Measurements from ENCODE around the gene CERS6.

GRCh38 chr2:168775837-168776236 lies 319.8 kb downstream of the CERS6 start:
- TF ChIP-seq CTCF (conservative IDR thresholded peaks at IDR 0.05; ENCODE audit: low read depth in 2 of 2) (no peak), EZH2 (IDR thresholded peaks at IDR 0.05; ENCODE audit: low read depth, unreplicated experiment) (no peak), ETS1 (IDR thresholded peaks at IDR 0.05) (no peak), ZNF331 (CRISPR knock-in tag; IDR thresholded peaks at IDR 0.05; ENCODE audit: low read depth) (no peak), POLR2AphosphoS5 (IDR thresholded peaks at IDR 0.05; ENCODE audit: low read depth) (no peak), EZH2phosphoT487 (IDR thresholded peaks at IDR 0.05; ENCODE audit: unreplicated experiment) (no peak)
- TF ChIP-seq, protein P1, sequence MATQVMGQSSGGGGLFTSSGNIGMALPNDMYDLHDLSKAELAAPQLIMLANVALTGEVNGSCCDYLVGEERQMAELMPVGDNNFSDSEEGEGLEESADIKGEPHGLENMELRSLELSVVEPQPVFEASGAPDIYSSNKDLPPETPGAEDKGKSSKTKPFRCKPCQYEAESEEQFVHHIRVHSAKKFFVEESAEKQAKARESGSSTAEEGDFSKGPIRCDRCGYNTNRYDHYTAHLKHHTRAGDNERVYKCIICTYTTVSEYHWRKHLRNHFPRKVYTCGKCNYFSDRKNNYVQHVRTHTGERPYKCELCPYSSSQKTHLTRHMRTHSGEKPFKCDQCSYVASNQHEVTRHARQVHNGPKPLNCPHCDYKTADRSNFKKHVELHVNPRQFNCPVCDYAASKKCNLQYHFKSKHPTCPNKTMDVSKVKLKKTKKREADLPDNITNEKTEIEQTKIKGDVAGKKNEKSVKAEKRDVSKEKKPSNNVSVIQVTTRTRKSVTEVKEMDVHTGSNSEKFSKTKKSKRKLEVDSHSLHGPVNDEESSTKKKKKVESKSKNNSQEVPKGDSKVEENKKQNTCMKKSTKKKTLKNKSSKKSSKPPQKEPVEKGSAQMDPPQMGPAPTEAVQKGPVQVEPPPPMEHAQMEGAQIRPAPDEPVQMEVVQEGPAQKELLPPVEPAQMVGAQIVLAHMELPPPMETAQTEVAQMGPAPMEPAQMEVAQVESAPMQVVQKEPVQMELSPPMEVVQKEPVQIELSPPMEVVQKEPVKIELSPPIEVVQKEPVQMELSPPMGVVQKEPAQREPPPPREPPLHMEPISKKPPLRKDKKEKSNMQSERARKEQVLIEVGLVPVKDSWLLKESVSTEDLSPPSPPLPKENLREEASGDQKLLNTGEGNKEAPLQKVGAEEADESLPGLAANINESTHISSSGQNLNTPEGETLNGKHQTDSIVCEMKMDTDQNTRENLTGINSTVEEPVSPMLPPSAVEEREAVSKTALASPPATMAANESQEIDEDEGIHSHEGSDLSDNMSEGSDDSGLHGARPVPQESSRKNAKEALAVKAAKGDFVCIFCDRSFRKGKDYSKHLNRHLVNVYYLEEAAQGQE (IDR thresholded peaks at IDR 0.05; ENCODE audit: unreplicated experiment), result no peak
